GM23248 (cell line): ENCODE measurements around the gene CCL7.

Experiments used
- EZH2 ChIP-seq: fragments of 200-600 bp; sonication (generic); IDR thresholded peaks from 2 replicates; pipeline ENCODE4 v1.6.1; 2018; ENCODE audit warnings: antibody characterized with exemption, mild to moderate bottlenecking; ENCODE audit not compliant: insufficient read depth, poor library complexity, severe bottlenecking
- EZH2phosphoT487 ChIP-seq: fragments of 200-600 bp; sonication (generic); IDR thresholded peaks from 2 replicates; pipeline ENCODE4 v1.6.1; 2018; ENCODE audit warnings: antibody characterized with exemption, moderate library complexity, mild to moderate bottlenecking, low read depth; ENCODE audit not compliant: insufficient read depth

GRCh38 chr17:34257986-34258326 is 12.1 kb upstream of the CCL7 start:
- TF ChIP-seq EZH2phosphoT487 (no peak), EZH2 (no peak)
